Ammon's horn (tissue), 1 donor: ENCODE measurements around the gene NCKAP1.

Experiments
- DNase-seq: peaks from one replicate; pipeline ENCODE4 v3.0.0-alpha.2; 2016; ENCODE audit warnings: low spot score

Gene NCKAP1

GRCh38 chr2:182949052-182949451 lies 89.2 kb downstream of the NCKAP1 start:
- DNase-seq, result no peak

DNA sequence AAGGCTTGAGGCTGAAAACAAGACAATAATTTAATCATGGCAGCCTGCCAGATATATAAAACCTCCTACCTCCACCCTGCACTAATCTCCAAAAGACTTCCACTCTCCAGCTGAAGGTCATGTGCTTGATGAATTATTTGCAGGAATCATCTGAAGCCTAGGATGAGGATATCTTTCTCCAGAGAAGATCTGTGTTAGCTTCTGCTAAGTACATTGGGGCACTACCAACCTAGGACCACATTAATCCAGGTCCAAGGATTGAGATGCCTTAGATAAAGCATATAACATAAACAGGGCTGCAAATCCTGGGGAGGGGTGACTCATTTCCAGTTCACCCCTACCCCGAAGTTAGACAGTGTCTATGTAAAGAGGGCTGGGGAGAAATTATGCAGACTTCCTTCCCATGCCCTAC lies 91.3 kb downstream of the NCKAP1 start:
- no peak for DNase-seq

GRCh38 chr2:182943339-182943738 lies 94.9 kb downstream of the NCKAP1 start:
- no peak for DNase-seq

DNA sequence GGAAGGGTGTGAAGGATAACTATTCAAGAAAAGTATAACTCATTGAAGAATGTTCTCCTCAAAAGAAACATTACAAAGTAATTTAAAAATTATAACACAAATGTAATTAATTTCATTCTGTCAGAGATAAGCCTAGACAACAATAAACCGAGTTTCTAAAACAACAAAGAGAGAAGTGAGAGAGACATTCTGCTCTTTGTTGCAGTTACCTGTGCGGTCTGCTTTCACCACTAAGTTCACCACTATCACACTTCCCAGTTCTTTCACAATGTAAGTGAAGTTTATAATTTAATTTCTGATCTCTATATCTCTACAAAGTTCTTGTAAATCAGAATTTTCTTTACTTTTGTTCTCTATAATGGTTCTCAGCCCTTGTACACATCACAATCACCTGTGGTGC lies 95.5 kb downstream of the NCKAP1 start:
- no peak for DNase-seq

- no peak for DNase-seq
Measured at GRCh38 chr2:182941919-182942318, 96.3 kb downstream of the NCKAP1 start.

DNA sequence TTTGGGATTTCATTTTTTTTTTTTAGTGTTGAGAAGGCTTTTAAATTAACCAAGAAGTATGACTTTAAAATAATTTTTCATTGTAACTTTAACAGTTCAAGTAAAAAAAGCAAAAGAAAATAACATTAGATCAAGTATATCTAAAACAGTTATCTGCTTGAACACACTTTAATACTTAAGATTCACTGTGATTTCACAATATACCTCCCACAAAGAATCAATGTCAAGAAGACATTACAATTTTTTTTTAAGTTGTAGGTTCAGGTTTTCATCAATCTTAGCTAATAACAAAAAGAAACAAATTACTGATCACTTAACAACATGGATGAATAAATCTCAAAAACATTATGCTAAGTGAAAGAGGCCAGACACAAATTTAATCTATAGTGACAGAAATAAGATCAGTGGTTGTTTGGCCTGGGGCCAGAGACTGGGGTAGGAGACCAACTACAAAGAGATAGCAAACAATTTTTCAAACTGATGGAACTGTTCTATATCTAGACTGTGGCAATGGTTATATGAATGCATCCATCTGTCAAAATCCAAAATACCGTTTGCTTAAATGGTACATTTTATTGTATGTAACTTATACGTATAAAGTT lies 97.0 kb downstream of the NCKAP1 start:
- DNase-seq, result no peak

DNA sequence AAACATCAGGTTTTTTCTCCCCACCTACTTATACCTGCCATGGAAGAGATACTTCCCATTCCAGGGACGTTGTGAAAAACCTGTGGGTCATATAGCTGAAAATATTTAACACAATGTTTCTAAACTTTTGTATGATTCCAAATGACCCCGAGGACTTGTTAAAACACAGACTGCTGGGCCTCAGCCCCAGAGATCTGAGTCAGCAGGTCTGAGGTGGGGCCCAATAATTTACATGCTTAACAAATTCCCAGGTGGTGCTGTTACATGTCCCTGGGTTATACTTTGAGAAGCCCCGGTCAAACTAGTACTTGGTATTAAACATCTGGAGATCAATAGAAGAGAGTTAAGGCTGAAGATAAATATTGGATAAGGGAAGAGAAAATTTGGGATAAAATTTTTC lies 100.4 kb downstream of the NCKAP1 start:
- DNase-seq, result no peak

GRCh38 chr2:182933629-182934028 lies 104.6 kb downstream of the NCKAP1 start:
- no peak for DNase-seq

GRCh38 chr2:182929972-182930371 lies 108.3 kb downstream of the NCKAP1 start:
- no peak for DNase-seq

DNA sequence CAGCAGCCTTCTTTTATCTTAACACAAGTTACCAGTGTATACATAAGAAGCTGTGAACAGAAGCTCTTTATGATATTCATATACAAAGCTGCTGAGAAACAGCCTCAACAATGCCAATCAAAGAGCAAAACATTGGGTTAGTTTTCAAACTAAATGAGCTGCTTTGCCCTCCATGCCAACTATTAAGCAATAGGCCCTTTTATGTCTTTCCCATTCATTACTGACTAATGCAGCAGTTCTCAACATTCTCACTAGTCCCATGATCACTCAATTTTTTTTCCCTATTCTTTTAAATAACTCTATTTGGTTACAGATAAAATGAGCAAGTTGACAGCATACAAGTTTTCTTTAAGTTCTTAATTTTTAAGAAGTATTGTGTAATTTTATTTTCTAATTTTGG lies 114.0 kb downstream of the NCKAP1 start:
- peak; percentile 75 for DNase-seq

GRCh38 chr2:182921234-182921633 lies 117.0 kb downstream of the NCKAP1 start:
- no peak for DNase-seq

GRCh38 chr2:182920631-182921056 lies 117.6 kb downstream of the NCKAP1 start:
- no peak for DNase-seq

GRCh38 chr2:182920089-182920488 lies 118.2 kb downstream of the NCKAP1 start:
- DNase-seq, result no peak

GRCh38 chr2:182918961-182919652 lies 119.2 kb downstream of the NCKAP1 start:
- DNase-seq, result no peak

- DNase-seq, result no peak
Measured at GRCh38 chr2:182917924-182918323, 120.3 kb downstream of the NCKAP1 start.

GRCh38 chr2:182916417-182916816 lies 121.8 kb downstream of the NCKAP1 start:
- DNase-seq, result no peak

- no peak for DNase-seq
Measured at GRCh38 chr2:182915369-182916326, 122.6 kb downstream of the NCKAP1 start.

GRCh38 chr2:182914852-182915251 lies 123.4 kb downstream of the NCKAP1 start:
- DNase-seq, result no peak

DNA sequence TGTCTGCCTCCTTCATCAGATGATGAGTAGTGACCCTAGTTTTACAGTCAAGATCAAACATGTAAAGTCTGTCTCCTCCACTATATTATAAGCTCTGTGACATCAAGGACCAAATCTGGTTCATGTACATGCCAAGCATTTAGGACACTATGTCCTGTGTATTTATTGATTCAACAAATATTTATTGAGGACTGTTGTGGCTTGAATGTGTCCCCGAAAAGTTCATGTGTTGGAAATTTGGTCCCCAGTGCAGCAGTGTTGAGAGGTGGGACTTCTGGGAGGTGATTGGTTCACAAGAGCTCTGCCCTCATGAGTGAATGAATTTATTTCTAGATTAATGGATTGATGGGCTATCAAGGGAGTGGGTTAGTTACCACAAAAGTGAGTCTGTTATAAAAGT lies 125.2 kb downstream of the NCKAP1 start:
- DNase-seq, result no peak

GRCh38 chr2:182912518-182912915 lies 125.7 kb downstream of the NCKAP1 start:
- no peak for DNase-seq

DNA sequence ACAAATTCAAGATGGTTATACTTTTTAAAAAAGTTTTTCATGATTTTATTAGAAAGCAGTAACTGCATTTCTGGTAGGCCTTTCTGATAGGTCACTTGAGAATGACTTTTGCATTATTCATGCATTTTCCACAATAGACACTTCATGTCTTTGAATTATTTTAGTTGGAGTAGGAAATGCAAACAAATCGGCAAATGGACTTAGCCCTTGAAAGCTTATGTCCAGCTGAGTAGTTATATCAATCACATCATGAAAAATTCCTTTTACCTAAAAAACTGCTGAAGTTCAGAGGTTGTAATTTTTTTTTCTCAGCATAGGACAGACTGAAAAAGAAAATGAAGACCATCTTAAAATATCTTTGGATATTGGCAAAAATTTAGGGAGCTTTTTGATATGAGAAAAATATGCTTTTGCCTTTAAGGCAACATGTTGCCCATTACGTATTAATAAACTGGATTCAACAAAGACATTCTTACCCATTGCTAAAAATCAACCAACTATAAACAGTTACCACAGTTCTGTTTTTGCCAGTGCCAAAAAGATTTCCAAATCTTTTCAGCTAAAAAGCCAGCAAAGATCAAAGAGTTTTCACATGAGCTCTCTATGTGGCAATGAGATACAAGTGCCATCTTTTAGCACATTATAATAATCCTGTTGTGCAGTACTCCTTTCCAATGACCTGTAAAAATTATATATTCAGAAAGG lies 126.3 kb downstream of the NCKAP1 start:
- DNase-seq, result no peak

DNA sequence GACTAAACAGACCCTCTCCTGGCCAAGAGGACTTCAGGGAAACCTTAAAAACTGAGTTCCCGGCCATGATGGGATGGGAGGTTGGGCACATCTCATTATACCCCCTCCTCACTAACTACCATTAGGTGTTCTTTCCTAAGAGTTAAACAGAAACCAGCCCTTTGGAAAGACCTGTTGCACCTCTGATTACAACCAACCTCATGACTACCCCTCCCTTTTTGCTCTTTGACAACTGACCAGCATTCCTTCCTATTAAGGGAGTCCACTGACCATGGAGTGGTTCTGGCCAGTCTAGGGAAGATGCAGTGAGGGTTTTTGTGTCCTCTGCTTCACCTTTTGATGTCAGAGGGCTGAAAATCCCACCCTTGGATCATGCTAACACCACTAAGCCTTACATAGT lies 127.3 kb downstream of the NCKAP1 start:
- DNase-seq, result no peak
